ENCODE data around the gene MYPN. TPM values are rescaled to one million over a fixed set of nuclear protein-coding genes. Genes with fewer than 3 reads are reported as not detected.

Gene MYPN
- total RNA-seq, 1 experiment from 2014 or later, result not detected

DNA sequence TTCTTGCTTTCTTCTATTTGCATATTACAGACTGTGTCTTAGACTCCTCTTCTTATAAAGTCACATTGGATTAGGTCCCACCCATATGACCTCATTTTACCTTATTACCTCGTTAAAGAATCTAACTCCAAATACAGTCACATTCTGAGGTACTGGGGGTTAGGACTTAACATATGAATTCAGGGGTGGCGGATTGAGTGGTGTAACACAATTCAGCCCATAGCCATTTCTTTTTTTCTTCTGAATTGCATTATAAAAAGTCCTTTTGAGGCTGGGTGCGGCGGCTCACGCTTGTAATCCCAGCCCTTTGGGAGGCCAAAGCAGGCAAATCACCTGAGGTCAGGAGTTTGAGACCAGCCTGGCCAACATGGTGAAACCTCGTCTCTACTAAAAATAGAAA, 27.4 kb upstream of the MYPN start:
- Histone ChIP-seq H3K27me3 (ENCODE audit: insufficient read depth, low read length) (no peaks in the 10 kb centered on the region), H4K8ac (replicated peaks; ENCODE audit: insufficient read length, low read depth, low read length) (no peak overlapping the region), H2BK120ac (ENCODE audit: low read depth, low read length, poor library complexity, severe bottlenecking) (no peak overlapping the region), H4K5ac (ENCODE audit: insufficient read length, low read depth, low read length) (no peak overlapping the region), H3K23me2 (ENCODE audit: insufficient read length, low read depth, low read length, poor library complexity, severe bottlenecking) (peaks cover 3% of the 10 kb centered on the region), H2AFZ (ENCODE audit: low read length) (no peak overlapping the region), H3K14ac (ENCODE audit: insufficient read depth, low read length) (no peak overlapping the region), H3K4me1 (ENCODE audit: insufficient read depth, low read length) (no peaks in the 10 kb centered on the region), H3K4me2 (ENCODE audit: insufficient read depth, insufficient read length, low read length) (no peak overlapping the region), H3K23ac (ENCODE audit: insufficient read length, low read depth, low read length) (no peak overlapping the region), H4K20me1 (ENCODE audit: control insufficient read depth, insufficient read depth, insufficient read length) (no peaks in the 10 kb centered on the region), H3K18ac (ENCODE audit: insufficient read length, low read depth, low read length) (no peak overlapping the region), H3T11ph (ENCODE audit: low read length) (no peak overlapping the region), H3K79me2 (ENCODE audit: insufficient read depth, low read length) (no peaks in the 10 kb centered on the region), H2BK5ac (ENCODE audit: insufficient read length, low read length) (no peak overlapping the region), H3K27ac (ENCODE audit: insufficient read length, low read depth, low read length) (no peak overlapping the region), H3K4ac (ENCODE audit: low read depth, low read length) (no peak overlapping the region), H3K9me3 (ENCODE audit: control insufficient read depth, low read depth, low read length) (no peaks in the 10 kb centered on the region), H3K9ac (ENCODE audit: extremely low read depth, insufficient read length, low read length) (no peak overlapping the region), H3K56ac (ENCODE audit: insufficient read length, low read depth, low read length) (no peak overlapping the region), H2AK5ac (ENCODE audit: insufficient read length, low read length) (no peak overlapping the region), H4K91ac (ENCODE audit: insufficient read length, low read depth, low read length) (no peak overlapping the region), H3K79me1 (ENCODE audit: insufficient read depth, low read depth, low read length, poor library complexity, severe bottlenecking) (no peaks in the 10 kb centered on the region), H2BK12ac (ENCODE audit: insufficient read length, low read depth, low read length) (no peak overlapping the region), H2BK15ac (ENCODE audit: low read depth, low read length) (no peak overlapping the region), H2BK20ac (ENCODE audit: low read depth, low read length, poor library complexity, severe bottlenecking) (no peak overlapping the region)
- no peak overlapping the region for H3K4me3 Mint-ChIP-seq
- H3K4me1 Mint-ChIP-seq, result peaks cover 12 to 15% of the 10 kb centered on the region in 2 experiments
- WGBS (ENCODE audit: extremely low coverage, insufficient read length, low lambda C conversion rate), result no CpG with 5 or more reads among the region's 6 CpGs
- DNase-seq, result no peak
- no peaks in the 10 kb centered on the region for H3K9me3 Mint-ChIP-seq
- peak overlapping the region in 1 of 3 experiments; percentile 32; a peak in 2 of 7 replicates for H3K27ac Mint-ChIP-seq
- no peaks in the 10 kb centered on the region for H3K36me3 Mint-ChIP-seq (ENCODE audit: insufficient read depth in 1 of 3, low read depth in 3 of 3)
- TF ChIP-seq, protein P1, sequence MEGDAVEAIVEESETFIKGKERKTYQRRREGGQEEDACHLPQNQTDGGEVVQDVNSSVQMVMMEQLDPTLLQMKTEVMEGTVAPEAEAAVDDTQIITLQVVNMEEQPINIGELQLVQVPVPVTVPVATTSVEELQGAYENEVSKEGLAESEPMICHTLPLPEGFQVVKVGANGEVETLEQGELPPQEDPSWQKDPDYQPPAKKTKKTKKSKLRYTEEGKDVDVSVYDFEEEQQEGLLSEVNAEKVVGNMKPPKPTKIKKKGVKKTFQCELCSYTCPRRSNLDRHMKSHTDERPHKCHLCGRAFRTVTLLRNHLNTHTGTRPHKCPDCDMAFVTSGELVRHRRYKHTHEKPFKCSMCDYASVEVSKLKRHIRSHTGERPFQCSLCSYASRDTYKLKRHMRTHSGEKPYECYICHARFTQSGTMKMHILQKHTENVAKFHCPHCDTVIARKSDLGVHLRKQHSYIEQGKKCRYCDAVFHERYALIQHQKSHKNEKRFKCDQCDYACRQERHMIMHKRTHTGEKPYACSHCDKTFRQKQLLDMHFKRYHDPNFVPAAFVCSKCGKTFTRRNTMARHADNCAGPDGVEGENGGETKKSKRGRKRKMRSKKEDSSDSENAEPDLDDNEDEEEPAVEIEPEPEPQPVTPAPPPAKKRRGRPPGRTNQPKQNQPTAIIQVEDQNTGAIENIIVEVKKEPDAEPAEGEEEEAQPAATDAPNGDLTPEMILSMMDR (conservative IDR thresholded peaks at IDR 0.05), result no peak
- no peaks in the 10 kb centered on the region for H3K27me3 Mint-ChIP-seq (ENCODE audit: low read depth)

All from H9 (cell line).